Uterus (tissue), 4 donors: ENCODE measurements around the gene XPA. TPM values are rescaled to one million over a fixed set of nuclear protein-coding genes. Genes with fewer than 3 reads are reported as not detected.
"Not testable (repeated sequence)": the region's sequence is repeated elsewhere in the genome, so short reads cannot be mapped to it uniquely, and the experiment has no call there.

Source experiments
- DNase-seq, 2 donors: peaks; one replicate each; pipeline ENCODE4 v3.0.0-alpha.2; 2019 to 2020
- H3K27ac ChIP-seq, 2 donors: fragments of 200-600 bp; sonication (generic); 1 replicate in 1 of 2; 2 replicates in 1 of 2; pipeline ENCODE4 v1.5.1; 2016 to 2018
- H3K27me3 ChIP-seq, 2 donors: fragments of 200-600 bp; sonication (generic); one replicate each; pipeline ENCODE4 v1.5.1; 2018 to 2019; ENCODE audit warnings: control low read depth in 1 of 2
- H3K36me3 ChIP-seq, 2 donors: fragments of 200-600 bp; sonication (generic); one replicate each; pipeline ENCODE4 v1.5.1; 2019; ENCODE audit warnings: control low read depth in 1 of 2
- H3K4me1 ChIP-seq, 2 donors: fragments of 200-600 bp; sonication (generic); one replicate each; pipeline ENCODE4 v1.5.1; 2018 to 2019; ENCODE audit warnings: control low read depth in 1 of 2
- H3K4me3 ChIP-seq, 2 donors: fragments of 200-600 bp; sonication (generic); 1 replicate in 1 of 2; 2 replicates in 1 of 2; pipeline ENCODE4 v1.5.1; 2018 to 2019; ENCODE audit warnings: mild to moderate bottlenecking in 1 of 2
- H3K9me3 ChIP-seq, 2 donors: fragments of 200-600 bp; sonication (generic); one replicate each; pipeline ENCODE4 v1.5.1; 2019; ENCODE audit warnings: control low read depth in 1 of 2
- POLR2A ChIP-seq, 2 donors: fragments of 450-650 bp; IDR thresholded peaks; one replicate each; pipeline ENCODE4 v1.6.1; 2016; ENCODE audit warnings: antibody characterized with exemption in 2 of 2, mild to moderate bottlenecking in 1 of 2, moderate library complexity in 1 of 2
- intact Hi-C: fragments of 100-400 bp; cut with DNase I; formaldehyde crosslinking; loops from one replicate; pipeline ENCODE4 v1.15.1; 2023; ENCODE audit warnings: low total_unique reads
- total RNA-seq, 4 donors: library from RNA; depleted of rRNA in 3 of 4; stranded (reverse); fragments of >200 nt in 3 of 4; gene quantifications; one replicate each; pipeline versions ENCODE4 v1.1.0 to v1.2.4, GENCODE V29; 2014 to 2023
- TF ChIP-seq, protein P1 (sequence below), 4 experiments: fragments of 200-600 bp in 2 of 4; fragments of 450-650 bp in 2 of 4; sonication (generic) in 2 of 4; IDR thresholded peaks; one replicate each; pipeline ENCODE4 v1.5.1; 2016 to 2019; ENCODE audit warnings: antibody characterized with exemption in 4 of 4, mild to moderate bottlenecking in 2 of 4, moderate library complexity in 1 of 4
- donor health status: DM: yes; HTN: yes; CAD: no.

Gene XPA
- 10 to 100 TPM in 3 of 4 donors, 1 to 10 TPM in 1; 10.0 to 31.6 (median 23.7) TPM for total RNA-seq

DNA sequence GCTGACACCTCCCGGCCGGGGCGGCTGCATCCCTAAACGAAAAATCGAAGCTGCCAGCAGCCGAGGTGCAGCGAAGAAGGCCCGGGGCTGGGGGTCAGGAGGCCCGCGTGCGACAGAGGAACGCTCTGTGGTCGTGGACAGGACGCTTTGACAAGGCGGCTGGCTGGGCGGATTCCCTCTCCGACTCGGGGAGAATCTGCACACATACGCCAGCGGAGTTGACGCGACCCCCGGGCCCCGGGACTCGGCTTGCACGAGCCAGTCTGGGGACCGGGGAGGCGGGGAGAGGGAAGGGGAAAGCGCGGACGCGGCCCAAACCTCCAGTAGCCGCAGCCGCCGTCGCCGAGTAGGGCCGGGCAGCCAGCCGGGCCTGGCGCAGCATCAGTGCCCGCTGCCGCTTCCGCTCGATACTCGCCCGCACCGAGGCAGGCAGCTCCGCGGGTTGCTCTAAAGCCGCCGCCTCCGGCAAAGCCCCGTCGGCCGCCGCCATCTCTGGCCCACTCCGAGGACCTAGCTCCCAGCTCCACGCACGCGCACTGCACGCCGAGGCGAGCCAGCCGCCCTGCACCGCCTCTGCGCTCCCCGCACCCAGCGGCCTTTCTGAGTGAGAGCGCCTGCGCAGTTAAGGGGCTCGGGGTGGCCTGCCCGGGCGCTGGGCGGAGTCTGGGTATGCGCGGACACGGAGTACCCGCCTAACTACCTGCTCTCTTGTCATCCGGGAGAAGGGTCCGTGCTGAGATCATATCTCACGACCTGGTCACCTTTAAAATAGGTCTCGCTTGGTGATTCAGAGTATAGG, at the start of gene XPA:
TSS of gene XPA (minus strand) at position 538 of the 799 bp plus-strand sequence. CDS start at position 490, 48 bp downstream.
- Histone ChIP-seq H3K4me1 (no peaks in the 10 kb centered on the region), H3K9me3 (no peaks in the 10 kb centered on the region), H3K27ac (peak within 1 kb of the TSS; percentile 88), H3K27me3 (no peaks in the 10 kb centered on the region), H3K4me3 (peak within 1 kb of the TSS; percentile 55 to 65), H3K36me3 (no peaks in the 10 kb centered on the region)
- intact Hi-C loops, result no loop called here
- peak; percentile 95 to 97 for DNase-seq
- TF ChIP-seq, protein P1, sequence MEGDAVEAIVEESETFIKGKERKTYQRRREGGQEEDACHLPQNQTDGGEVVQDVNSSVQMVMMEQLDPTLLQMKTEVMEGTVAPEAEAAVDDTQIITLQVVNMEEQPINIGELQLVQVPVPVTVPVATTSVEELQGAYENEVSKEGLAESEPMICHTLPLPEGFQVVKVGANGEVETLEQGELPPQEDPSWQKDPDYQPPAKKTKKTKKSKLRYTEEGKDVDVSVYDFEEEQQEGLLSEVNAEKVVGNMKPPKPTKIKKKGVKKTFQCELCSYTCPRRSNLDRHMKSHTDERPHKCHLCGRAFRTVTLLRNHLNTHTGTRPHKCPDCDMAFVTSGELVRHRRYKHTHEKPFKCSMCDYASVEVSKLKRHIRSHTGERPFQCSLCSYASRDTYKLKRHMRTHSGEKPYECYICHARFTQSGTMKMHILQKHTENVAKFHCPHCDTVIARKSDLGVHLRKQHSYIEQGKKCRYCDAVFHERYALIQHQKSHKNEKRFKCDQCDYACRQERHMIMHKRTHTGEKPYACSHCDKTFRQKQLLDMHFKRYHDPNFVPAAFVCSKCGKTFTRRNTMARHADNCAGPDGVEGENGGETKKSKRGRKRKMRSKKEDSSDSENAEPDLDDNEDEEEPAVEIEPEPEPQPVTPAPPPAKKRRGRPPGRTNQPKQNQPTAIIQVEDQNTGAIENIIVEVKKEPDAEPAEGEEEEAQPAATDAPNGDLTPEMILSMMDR (IDR thresholded peaks at IDR 0.05), result peak in 2 of 4 experiments; percentile 28 to 43
- peak; percentile 84 to 94 for TF ChIP-seq POLR2A (IDR thresholded peaks at IDR 0.05)

DNA sequence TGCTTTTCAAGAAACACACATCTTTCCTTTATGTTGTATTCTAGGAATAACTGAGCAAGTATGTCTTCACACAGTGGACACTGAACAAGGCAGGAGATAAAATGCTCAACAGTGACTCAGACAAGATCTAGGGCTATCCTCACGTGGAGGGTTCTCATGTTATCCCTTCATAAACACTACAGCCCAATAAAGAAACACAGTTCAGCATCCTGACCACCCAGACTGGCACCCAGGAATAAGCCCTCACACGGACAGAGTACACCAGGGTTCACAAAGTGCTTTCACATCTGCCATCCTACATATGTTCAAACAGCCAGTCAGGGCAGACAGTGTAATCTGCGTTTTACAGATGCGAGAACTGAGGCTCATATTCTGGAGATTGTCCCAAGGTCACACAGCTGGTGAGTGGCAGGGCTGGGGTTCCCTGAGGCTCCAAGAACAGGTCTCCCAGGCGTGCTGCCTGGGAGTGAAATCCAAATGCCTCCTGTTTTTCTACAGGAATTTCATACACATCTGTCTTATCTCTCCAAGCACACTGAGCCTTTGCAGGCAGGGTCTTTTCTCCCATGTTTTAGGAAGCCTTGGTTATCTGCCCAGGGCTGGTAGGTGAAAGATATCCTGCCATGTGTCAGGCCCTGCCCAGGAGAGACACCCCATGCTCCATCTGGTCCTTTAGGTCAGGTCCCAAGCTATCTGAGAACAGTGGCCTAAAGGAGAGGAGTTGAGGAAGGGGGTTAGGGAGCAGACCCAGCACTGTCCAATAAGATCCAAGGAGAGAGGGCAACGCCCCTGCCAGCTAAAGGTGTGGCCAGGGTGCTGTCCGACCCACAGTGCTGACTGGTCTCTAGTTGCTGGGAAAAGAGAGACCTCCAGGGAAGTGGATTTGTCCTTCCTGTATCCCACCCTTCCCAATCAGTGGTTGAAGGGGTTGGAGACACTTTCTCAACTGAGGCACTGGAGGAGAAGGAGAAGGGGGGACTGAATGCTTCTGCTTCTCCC, 47.9 kb upstream of the XPA start:
- no peaks in the 10 kb centered on the region for H3K9me3 ChIP-seq
- TF ChIP-seq, protein P1 (IDR thresholded peaks at IDR 0.05), result no peak
- TF ChIP-seq POLR2A (IDR thresholded peaks at IDR 0.05), result no peak
- no peaks in the 10 kb centered on the region for H3K27me3 ChIP-seq
- H3K4me1 ChIP-seq, result no peaks in the 10 kb centered on the region
- H3K4me3 ChIP-seq, result no peak overlapping the region
- intact Hi-C loops, result no loop called here
- H3K36me3 ChIP-seq, result no peaks in the 10 kb centered on the region
- no peak overlapping the region for H3K27ac ChIP-seq
- DNase-seq, result no peak

DNA sequence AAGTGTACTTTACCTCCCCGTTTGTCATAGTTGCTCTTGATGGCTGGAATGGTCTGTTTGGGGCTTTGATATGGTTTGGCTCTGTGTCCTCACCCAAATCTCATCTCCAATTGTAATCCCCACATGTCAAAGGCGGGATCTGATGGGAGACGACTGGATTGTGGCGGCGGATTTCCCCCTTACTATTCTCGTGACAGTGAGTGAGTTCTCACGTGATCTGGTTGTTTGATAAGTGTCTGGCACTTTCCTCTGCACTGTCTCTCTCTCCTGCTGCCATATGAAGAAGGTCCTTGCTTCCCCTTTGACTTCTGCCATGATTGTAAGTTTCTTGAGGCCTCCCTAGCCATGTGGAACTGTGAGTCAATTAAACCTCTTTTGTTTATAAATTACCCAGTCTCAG, 46.9 kb upstream of the XPA start:
- H3K4me3 ChIP-seq, H3K27ac ChIP-seq, H3K36me3 ChIP-seq, intact Hi-C loops, H3K4me1 ChIP-seq, DNase-seq, H3K9me3 ChIP-seq, H3K27me3 ChIP-seq: not testable (repeated sequence)

DNA sequence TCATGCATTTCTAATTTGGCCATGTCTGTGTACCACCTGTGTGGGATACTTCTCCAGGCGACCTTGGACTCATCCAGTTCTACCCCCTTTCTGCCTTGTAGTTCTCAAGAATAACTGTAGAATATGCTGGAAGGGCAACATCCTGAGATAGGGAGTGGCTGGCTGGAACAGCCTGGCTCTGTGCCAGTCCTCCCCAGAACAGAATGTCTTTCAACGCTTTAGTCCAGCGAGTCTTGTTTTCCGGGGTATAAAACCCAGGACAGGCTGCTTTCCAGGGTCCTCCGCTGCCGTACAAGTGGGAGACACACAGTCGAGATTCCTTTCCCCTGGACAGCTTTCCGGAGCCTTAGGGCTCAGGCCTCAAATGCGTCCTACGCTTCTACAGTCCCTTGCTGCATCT, 45.4 kb upstream of the XPA start:
- H3K9me3 ChIP-seq, result no peaks in the 10 kb centered on the region
- no peaks in the 10 kb centered on the region for H3K36me3 ChIP-seq
- intact Hi-C loops, result no loop called here
- H3K27me3 ChIP-seq, result no peaks in the 10 kb centered on the region
- no peak for DNase-seq
- no peak overlapping the region for H3K4me3 ChIP-seq
- no peak for TF ChIP-seq POLR2A (IDR thresholded peaks at IDR 0.05)
- TF ChIP-seq, protein P1 (IDR thresholded peaks at IDR 0.05), result no peak
- H3K27ac ChIP-seq, result no peak overlapping the region
- H3K4me1 ChIP-seq, result no peaks in the 10 kb centered on the region

DNA sequence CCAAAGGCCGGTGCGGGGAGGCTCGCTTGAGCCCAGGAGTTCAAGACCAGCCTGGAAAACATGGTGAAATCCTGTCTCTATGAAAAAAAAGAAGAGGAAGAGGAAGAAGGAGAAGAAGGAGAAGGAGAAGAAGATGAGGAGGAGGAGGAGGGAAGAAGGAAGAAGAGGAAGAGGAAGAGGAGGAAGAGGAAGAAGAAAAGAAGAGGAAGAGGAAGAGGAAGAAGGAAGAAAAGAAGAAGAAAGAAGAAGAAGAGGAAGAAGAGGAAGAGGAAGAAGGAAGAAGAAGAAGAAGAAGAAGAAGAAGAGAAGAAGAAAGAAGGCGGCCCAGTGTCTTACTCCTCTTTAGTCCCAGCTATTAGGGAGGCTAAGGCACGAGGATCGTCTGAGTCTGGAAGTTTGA, 44.8 kb upstream of the XPA start:
- intact Hi-C loops, result no loop called here
- H3K4me3 ChIP-seq, result no peak overlapping the region
- H3K27ac ChIP-seq, result no peak overlapping the region
- no peaks in the 10 kb centered on the region for H3K9me3 ChIP-seq
- H3K4me1 ChIP-seq, result no peaks in the 10 kb centered on the region
- H3K27me3 ChIP-seq, result no peaks in the 10 kb centered on the region
- TF ChIP-seq POLR2A (IDR thresholded peaks at IDR 0.05), result no peak
- TF ChIP-seq, protein P1 (IDR thresholded peaks at IDR 0.05), result no peak
- no peak for DNase-seq
- H3K36me3 ChIP-seq, result no peaks in the 10 kb centered on the region
